HCT116 (cell line): ENCODE results near the gene FNDC11. TPM values are rescaled to one million over a fixed set of nuclear protein-coding genes. Genes with fewer than 3 reads are reported as not detected.

Source experiments
- ATAC-seq: fragments of 200-7000 bp; cut with Tn5 transposase; 2 replicates; pipeline ENCODE4 v1.9.1; 2020; ENCODE audit warnings: mild to moderate bottlenecking, moderate library complexity
- BruUV-seq: library from RNA; stranded (reverse); fragments of 400-500 nt; replicated peaks from 2 replicates; lab custom pipeline; 2021; lab: Mats Ljungman, UMichigan
- CTCF ChIA-PET: fragments of 300-600 bp; sonication (Branson Sonifier 250); formaldehyde crosslinking; loops from one replicate; lab custom pipeline; 2021; ENCODE audit warnings: antibody characterized with exemption; lab: Charles Lee
- POLR2A ChIA-PET: fragments of 300-600, 350-600 bp; sonication (Branson Sonifier 250); formaldehyde crosslinking; loops from one replicate; lab custom pipeline; 2021; ENCODE audit warnings: antibody characterized with exemption; lab: Charles Lee
- RAD21 ChIA-PET, 2 experiments: fragments of 300-600 bp; sonication (Branson Sonifier 250); formaldehyde crosslinking; loops; one replicate each; lab custom pipeline; 2023; ENCODE audit warnings: low total read pairs in 2 of 2; ENCODE audit not compliant: uncharacterized antibody in 2 of 2, unreplicated experiment in 2 of 2, low non-redundant PET in 1 of 2; lab: Charles Lee
- DNase-seq: peaks from one replicate; pipeline ENCODE4 v3.0.0-alpha.2; 2010; ENCODE audit warnings: low read depth, low spot score
- H2AFZ ChIP-seq: fragments of 200-600 bp; shearing (Covaris generic), sonication (generic); 2 replicates; pipeline ENCODE4 v1.6.1; 2017; ENCODE audit warnings: low read depth, mixed run types, mixed read lengths, antibody characterized with exemption, low read length; ENCODE audit not compliant: poor library complexity, severe bottlenecking
- H3K27ac ChIP-seq: 2 replicates; pipeline ENCODE4 v1.5.1; 2012; ENCODE audit warnings: low read depth, low read length
- H3K27me3 ChIP-seq: fragments of 200-600 bp; sonication (generic); 2 replicates; pipeline ENCODE4 v1.6.1; 2016; ENCODE audit warnings: mixed run types, low read length, mixed read lengths; ENCODE audit not compliant: insufficient read depth
- H3K36me3 ChIP-seq, 2 experiments: fragments of 200-500 bp in 1 of 2; fragments of 200-600 bp in 1 of 2; sonication (Bioruptor generic) in 1 of 2; sonication (generic) in 1 of 2; 2 replicates each; pipeline versions ENCODE4 v1.5.1 to v1.6.1; 2014 to 2016; ENCODE audit warnings: low read length in 2 of 2, inconsistent platforms in 1 of 2, mixed read lengths in 1 of 2, mixed run types in 1 of 2; ENCODE audit not compliant: insufficient read depth in 2 of 2, control insufficient read depth in 1 of 2
- H3K4me1 ChIP-seq, 2 experiments: fragments of 200-600 bp in 1 of 2; sonication (generic) in 1 of 2; 2 replicates each; pipeline versions ENCODE4 v1.5.1 to v1.6.1; 2012 to 2017; ENCODE audit warnings: low read length in 2 of 2, inconsistent platforms in 1 of 2, mild to moderate bottlenecking in 1 of 2, mixed read lengths in 1 of 2, mixed run types in 1 of 2, moderate library complexity in 1 of 2; ENCODE audit not compliant: insufficient read depth in 2 of 2, control insufficient read depth in 1 of 2
- H3K4me2 ChIP-seq: fragments of 200-600 bp; sonication (generic); 2 replicates; pipeline ENCODE4 v1.6.1; 2017; ENCODE audit warnings: mixed run types, low read length, mixed read lengths
- H3K4me3 ChIP-seq, 2 experiments: fragments of 200-600 bp in 1 of 2; sonication (generic) in 1 of 2; replicated peaks in 1 of 2; 2 replicates each; pipeline ENCODE4 v1.5.1; 2011 to 2016; ENCODE audit warnings: low read length in 2 of 2, control low read depth in 1 of 2, low read depth in 1 of 2, mild to moderate bottlenecking in 1 of 2, mixed read lengths in 1 of 2, mixed run types in 1 of 2
- H3K79me2 ChIP-seq: fragments of 200-600 bp; sonication (generic); 2 replicates; pipeline ENCODE4 v1.6.1; 2017; ENCODE audit warnings: mild to moderate bottlenecking, mixed run types, low read length, moderate library complexity, mixed read lengths; ENCODE audit not compliant: insufficient read depth
- H3K9ac ChIP-seq: fragments of 200-600 bp; sonication (generic); 2 replicates; pipeline ENCODE4 v1.6.1; 2016; ENCODE audit warnings: low read length, mixed read lengths
- H3K9me2 ChIP-seq: fragments of 200-600 bp; sonication (generic), shearing (Covaris generic); 2 replicates; pipeline ENCODE4 v1.6.1; 2017; ENCODE audit warnings: mixed run types, mild to moderate bottlenecking, moderate library complexity; ENCODE audit not compliant: insufficient read depth
- H3K9me3 ChIP-seq, 2 experiments: fragments of 200-500 bp in 1 of 2; fragments of 200-600 bp in 1 of 2; sonication (Bioruptor generic) in 1 of 2; sonication (generic) in 1 of 2; 2 replicates each; pipeline ENCODE4 v1.6.1; 2014 to 2017; ENCODE audit warnings: low read length in 2 of 2, mixed read lengths in 2 of 2, inconsistent platforms in 1 of 2, low read depth in 1 of 2, mild to moderate bottlenecking in 1 of 2, mixed run types in 1 of 2, moderate library complexity in 1 of 2; ENCODE audit not compliant: control insufficient read depth in 1 of 2, insufficient read depth in 1 of 2
- H4K20me1 ChIP-seq: fragments of 200-600 bp; sonication (generic), shearing (Covaris generic); 2 replicates; pipeline ENCODE4 v1.6.1; 2017; ENCODE audit warnings: mixed run types, mild to moderate bottlenecking, moderate library complexity; ENCODE audit not compliant: insufficient read depth
- CBX3 ChIP-seq: IDR thresholded peaks from 2 replicates; pipeline ENCODE4 v1.6.1; 2012; ENCODE audit warnings: low read depth
- EGR1 ChIP-seq: IDR thresholded peaks from 2 replicates; pipeline ENCODE4 v1.6.1; 2012; ENCODE audit warnings: low read depth
- EZH2 ChIP-seq: fragments of 200-600 bp; sonication (generic); IDR thresholded peaks from 2 replicates; pipeline ENCODE4 v1.6.1; 2017; ENCODE audit warnings: antibody characterized with exemption, mixed run types
- FOSL1 ChIP-seq: IDR thresholded peaks from 2 replicates; pipeline ENCODE4 v1.6.1; 2012; ENCODE audit warnings: low read depth
- POLR2A ChIP-seq: IDR thresholded peaks from 2 replicates; pipeline ENCODE4 v1.7.0; 2011; ENCODE audit warnings: borderline replicate concordance; ENCODE audit not compliant: insufficient read depth, insufficient read length; ENCODE audit errors: extremely low read depth
- RAD21 ChIP-seq: IDR thresholded peaks from 2 replicates; pipeline ENCODE4 v1.6.1; 2012; ENCODE audit warnings: low read depth, mild to moderate bottlenecking
- SP1 ChIP-seq: IDR thresholded peaks from 2 replicates; pipeline ENCODE4 v1.6.1; 2012; ENCODE audit warnings: low read depth
- TCF7L2 ChIP-seq: IDR thresholded peaks from 2 replicates; pipeline ENCODE4 v1.7.0; 2011; ENCODE audit warnings: borderline replicate concordance, inconsistent platforms; ENCODE audit not compliant: insufficient read depth, insufficient read length; ENCODE audit errors: extremely low read depth
- YY1 ChIP-seq: IDR thresholded peaks from 2 replicates; pipeline ENCODE4 v1.6.1; 2011; ENCODE audit warnings: low read length, low read depth, moderate library complexity, mild to moderate bottlenecking; ENCODE audit not compliant: insufficient replicate concordance; ENCODE audit errors: extremely low read depth
- intact Hi-C: fragments of 100-400 bp; cut with micrococcal nuclease; formaldehyde crosslinking; loops from 2 replicates; pipeline ENCODE4 v1.10.0; 2022
- total RNA-seq: library from RNA; stranded (reverse); gene quantifications from one replicate; pipeline ENCODE4 v1.2.1, GENCODE V29; 2021; ENCODE audit not compliant: unreplicated experiment
- TF ChIP-seq, protein P1 (sequence below), 3 experiments: fragments of 200-600 bp in 1 of 3; sonication (generic) in 1 of 3; IDR thresholded peaks in 2 of 3; conservative IDR thresholded peaks in 1 of 3; 2 replicates each; pipeline ENCODE4 v1.5.1; 2012 to 2017; ENCODE audit warnings: low read depth in 2 of 3, low read length in 2 of 3, antibody characterized with exemption in 1 of 3, borderline replicate concordance in 1 of 3, control low read depth in 1 of 3, mild to moderate bottlenecking in 1 of 3, mixed read lengths in 1 of 3, mixed run types in 1 of 3, moderate library complexity in 1 of 3; ENCODE audit not compliant: insufficient read depth in 1 of 3

FNDC11 gene
- total RNA-seq, 1 experiment from 2014 or later: 5.5 TPM

DNA sequence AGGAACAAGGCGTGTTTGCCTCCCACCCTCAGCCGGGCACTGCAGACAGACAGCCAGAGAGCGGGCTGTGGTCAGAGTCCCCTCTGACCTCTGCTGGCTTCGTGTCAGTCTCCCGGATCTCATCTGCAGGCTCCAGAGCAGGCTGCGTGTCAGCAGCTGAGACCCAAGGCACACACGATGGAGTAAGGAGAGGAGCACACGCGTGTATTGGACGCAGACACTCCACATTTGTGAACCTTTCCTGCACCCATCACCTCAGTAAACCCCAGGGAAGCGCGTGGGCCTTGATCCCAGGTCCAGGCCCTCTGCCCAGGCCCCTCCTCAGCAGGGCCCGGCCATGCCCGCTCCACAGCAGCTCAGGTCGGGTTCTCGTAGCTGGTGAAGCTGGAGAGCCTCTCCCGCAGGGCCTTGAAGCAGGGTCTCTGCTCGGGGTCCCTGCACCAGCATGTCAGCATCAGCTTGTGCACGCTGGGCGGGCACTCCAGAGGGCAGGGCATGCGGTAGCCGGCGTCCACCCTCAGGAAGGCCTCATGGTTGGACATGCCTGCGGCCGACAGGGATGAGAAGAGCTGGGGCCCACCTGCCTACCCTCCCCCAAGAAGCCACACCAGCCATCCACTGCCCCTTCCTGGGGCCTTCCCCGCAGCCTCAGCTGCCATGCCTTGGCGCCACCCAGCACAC lies 24.6 kb upstream of the FNDC11 start:
- no peaks in the 10 kb centered on the region for H3K79me2 ChIP-seq
- CTCF ChIA-PET: interaction anchor here (2.3 kb wide), 1 partner anchor 9 kb away, joined by 11 read pairs; the partner anchor contains the start of gene PTK6
- TF ChIP-seq YY1 (no peak), SP1 (no peak), FOSL1 (no peak), CBX3 (no peak), EGR1 (no peak), RAD21 (no peak), TCF7L2 (no peak), POLR2A (no peak), EZH2 (no peak)
- TF ChIP-seq, protein P1, sequence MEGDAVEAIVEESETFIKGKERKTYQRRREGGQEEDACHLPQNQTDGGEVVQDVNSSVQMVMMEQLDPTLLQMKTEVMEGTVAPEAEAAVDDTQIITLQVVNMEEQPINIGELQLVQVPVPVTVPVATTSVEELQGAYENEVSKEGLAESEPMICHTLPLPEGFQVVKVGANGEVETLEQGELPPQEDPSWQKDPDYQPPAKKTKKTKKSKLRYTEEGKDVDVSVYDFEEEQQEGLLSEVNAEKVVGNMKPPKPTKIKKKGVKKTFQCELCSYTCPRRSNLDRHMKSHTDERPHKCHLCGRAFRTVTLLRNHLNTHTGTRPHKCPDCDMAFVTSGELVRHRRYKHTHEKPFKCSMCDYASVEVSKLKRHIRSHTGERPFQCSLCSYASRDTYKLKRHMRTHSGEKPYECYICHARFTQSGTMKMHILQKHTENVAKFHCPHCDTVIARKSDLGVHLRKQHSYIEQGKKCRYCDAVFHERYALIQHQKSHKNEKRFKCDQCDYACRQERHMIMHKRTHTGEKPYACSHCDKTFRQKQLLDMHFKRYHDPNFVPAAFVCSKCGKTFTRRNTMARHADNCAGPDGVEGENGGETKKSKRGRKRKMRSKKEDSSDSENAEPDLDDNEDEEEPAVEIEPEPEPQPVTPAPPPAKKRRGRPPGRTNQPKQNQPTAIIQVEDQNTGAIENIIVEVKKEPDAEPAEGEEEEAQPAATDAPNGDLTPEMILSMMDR (IDR thresholded peaks at IDR 0.05 in 2 of 3, conservative IDR thresholded peaks at IDR 0.05 in 1 of 3; ENCODE audit: borderline replicate concordance in 1 of 3, insufficient read depth in 1 of 3, low read depth in 2 of 3, low read length in 2 of 3): no peak
- H3K9me3 ChIP-seq: no peaks in the 10 kb centered on the region
- RAD21 ChIA-PET: interaction anchor here in 1 of 2 experiments (0.9 kb wide), 1 partner anchor 9 kb away, joined by 4 read pairs; no protein-coding TSS in a partner anchor
- intact Hi-C loops: no loop called here
- H3K9me2 ChIP-seq: no peaks in the 10 kb centered on the region
- POLR2A ChIA-PET: interaction anchor here (1.6 kb wide), 1 partner anchor 13 kb away, joined by 3 read pairs; no protein-coding TSS in a partner anchor
- BruUV-seq: no TSS peak
- no peak overlapping the region for H3K4me3 ChIP-seq
- H3K4me2 ChIP-seq: no peak overlapping the region
- no peak overlapping the region for H3K9ac ChIP-seq
- no peaks in the 10 kb centered on the region for H3K27me3 ChIP-seq
- H3K27ac ChIP-seq: no peak overlapping the region
- DNase-seq (no peak), ATAC-seq (no peak)
- no peaks in the 10 kb centered on the region for H4K20me1 ChIP-seq
- no peaks in the 10 kb centered on the region for H3K36me3 ChIP-seq
- H3K4me1 ChIP-seq: peaks cover 12 to 21% of the 10 kb centered on the region in 2 experiments
- no peak overlapping the region for H2AFZ ChIP-seq
